Measurements from ENCODE around the gene KANK2. TPM values are rescaled to one million over a fixed set of nuclear protein-coding genes. Genes with fewer than 3 reads are reported as not detected.
"Not testable (repeated sequence)": the region's sequence is repeated elsewhere in the genome, so short reads cannot be mapped to it uniquely, and the experiment has no call there.

KANK2 gene
- polyA plus RNA-seq, 1 donor, result 103 TPM

DNA sequence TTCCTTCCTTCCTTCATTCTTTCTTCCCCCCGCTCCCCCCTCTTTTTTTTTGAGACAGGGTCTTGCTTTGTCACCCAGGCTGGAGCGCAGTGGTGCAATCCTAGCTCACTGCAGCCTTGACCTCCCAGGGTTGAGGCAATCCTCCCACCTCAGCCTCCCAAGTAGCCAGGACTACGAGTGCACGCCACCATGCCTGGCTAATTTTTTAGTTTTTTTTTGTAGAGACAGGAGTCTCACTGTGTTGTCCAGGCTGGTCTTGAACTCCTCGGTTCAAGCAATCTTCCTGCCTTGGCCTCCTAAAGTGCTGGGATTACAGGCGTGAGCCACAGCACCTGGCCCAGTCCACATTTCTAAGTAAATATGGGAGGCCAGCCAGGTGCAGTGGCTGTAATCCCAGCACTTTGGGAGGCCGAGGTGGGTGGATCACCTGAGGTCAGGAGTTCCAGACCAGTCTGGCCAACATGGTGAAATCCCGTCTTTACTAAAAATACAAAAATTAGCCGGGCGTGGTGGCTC, 57.3 kb downstream of the KANK2 start:
- DNase-seq (ENCODE audit: low read depth), result not testable (repeated sequence)

DNA sequence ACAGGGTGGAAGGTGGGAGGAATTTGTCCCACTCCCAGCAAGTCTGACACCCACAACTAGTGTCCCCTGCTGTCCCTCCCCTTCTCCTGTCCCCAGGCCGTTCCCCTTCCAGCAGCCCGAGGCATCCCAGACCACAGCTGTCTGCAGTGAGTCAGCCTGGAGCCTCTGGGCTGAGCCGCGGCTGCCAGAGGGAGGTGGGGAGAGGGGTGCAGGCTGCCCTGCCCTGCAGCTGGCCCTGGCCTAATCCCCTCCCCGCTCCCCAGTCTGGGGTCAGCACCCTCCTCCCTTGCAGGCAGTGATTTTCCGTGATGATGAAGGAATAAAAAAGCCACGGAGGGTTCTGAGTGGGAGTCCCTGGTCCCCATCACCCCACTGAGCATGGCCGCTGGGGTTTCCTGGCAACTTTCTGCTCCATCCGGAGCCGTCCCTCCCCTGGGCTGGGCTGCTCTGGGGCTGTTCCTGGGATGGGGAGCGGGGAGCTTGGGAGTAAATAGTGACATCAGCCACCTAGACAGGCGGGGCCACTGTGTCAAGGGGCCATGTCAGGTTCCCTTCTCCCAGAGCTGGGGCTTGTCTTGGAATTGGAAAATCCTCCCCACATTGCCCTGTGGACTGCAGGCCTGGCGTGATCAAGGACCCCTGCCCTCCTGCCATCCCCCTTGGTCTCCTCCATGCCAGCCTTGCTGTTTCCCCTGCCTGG, 58.6 kb downstream of the KANK2 start:
- DNase-seq (ENCODE audit: low read depth), result no peak

DNA sequence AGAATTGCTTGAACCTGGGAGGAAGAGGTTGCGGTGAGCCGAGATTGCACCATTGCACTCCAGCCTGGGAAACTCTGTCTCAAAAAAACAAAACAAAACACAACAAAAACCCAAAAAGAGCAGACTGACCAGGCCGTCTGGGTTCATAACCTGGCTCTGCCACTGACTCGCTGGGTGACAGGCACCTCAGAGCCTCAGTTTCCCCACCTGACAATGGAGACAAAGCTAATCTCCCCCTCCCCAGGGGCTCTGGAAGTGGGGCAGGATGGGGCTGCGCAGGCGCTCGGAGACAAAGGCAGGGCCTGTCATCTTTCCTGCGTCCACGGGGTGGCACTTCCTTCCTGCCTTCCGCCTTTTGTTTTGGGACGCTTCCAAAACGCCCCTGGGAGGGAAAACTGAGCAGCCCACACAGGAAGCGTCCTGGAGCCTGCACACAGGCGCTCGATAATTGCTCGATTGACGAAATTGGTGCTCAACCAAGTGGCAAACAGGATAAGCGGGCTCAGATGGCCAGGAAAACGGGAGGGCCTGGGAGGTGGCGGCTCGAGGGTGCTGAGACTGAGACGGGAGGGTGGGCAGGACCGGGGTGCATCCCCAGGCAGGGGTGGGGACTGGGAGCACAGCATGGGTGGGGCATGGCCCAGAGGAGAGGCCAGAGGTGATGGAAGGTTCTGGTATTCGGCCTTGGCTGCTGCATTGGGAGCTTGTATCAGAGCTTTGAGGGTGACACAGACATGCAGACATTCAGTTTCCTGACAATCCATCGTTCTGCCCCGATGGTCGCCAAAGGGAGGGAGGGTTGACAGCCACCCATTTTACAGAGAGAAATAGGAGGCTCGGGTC, 59.6 kb downstream of the KANK2 start:
- peak; percentile 81 for DNase-seq (ENCODE audit: low read depth)

DNA sequence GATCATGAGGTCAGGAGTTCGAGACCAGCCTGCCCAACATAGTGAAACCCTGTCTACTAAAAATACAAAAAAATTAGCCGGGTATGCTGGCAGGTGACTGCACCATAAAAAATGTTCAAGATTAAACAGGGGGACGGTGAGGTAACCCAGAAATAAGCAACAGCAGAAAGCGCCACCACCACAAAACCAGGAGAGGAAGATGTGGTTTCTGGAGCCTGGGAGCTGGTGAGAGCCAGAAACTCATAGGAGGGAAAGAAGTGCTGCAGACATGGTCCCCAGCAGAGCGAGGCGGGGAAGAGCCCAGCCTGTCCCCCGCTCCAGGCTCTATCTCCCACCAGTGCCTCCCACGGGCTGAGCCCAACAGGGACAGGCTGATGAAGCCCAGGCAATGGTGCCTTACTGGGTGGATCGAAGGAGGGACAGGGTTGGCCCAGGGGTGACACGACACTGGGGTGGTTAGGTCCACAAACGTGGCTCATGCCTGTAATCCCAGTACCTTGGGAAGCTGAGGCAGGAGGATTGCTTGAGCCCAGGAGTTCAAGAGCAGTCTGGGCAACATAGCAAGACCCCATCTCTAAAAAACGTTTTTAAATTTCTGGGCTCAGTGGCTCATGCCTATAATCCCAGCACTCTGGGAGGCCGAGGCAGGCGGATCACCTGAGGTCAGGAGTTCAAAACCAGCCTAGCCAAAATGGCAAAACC, 60.8 kb downstream of the KANK2 start:
- DNase-seq (ENCODE audit: low read depth), result no peak

DNA sequence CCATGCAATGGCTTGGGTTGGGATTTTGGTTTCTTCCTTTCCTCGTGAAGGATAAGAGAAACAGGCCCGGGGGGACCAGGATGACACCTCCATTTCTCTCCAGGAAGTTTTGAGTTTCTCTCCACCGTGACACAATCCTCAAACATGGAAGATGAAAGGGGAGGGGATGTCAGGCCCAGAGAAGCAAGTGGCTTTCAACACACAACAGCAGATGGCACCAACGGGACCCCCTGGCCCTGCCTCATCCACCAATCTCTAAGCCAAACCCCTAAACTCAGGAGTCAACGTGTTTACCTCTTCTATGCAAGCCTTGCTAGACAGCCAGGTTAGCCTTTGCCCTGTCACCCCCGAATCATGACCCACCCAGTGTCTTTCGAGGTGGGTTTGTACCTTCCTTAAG, 65.9 kb downstream of the KANK2 start:
- no peak for DNase-seq (ENCODE audit: low read depth)

DNA sequence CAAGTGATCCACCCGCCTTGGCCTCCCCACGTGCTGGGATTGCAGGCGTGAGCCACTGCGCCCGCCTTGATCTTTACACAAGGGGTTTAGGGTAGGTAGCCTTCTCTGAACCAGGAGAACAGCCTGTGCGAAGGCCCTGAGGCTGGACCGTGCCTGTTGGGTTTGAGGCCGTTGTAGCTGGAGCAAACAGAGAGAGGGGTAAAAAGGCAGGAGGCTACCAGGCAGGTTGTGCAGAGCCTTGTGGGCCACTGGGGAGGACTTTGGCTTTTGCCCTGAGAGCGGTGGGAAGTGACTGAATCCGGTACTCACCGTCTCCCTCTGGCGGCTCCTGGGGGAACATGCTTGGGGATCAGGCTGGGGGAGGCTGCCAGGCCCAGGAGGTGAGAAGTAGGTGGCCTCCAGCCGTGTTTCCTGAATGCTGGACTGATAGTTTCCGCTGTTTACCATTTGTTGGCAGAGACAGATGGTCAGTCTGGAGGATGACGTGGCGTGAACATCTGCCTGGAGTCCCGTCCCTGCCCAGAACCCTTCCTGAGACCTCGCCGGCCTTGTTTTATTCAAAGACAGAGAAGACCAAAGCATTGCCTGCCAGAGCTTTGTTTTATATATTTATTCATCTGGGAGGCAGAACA, 66.4 kb downstream of the KANK2 start:
- no peak for DNase-seq (ENCODE audit: low read depth)

DNA sequence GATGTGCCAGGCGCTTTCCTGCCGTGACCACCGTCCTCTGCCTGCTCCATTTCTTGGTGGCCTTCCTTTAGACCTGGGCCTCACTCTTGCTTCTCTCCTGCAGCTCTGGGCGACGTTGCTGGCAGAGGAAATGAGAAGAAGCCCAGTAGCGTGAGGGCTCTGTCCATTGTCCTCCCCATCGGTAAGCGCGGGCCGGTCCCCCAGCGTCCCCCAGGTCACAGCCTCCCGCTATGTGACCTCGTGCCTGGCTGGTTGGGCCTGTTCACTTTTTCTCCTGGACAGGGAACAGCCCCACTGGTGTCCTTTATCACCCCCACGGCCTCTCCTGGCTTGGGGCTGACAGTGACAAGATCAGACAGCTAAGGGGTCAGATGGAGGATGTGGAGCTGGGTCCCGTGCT, 69.4 kb downstream of the KANK2 start:
- no peak for DNase-seq (ENCODE audit: low read depth)

DNA sequence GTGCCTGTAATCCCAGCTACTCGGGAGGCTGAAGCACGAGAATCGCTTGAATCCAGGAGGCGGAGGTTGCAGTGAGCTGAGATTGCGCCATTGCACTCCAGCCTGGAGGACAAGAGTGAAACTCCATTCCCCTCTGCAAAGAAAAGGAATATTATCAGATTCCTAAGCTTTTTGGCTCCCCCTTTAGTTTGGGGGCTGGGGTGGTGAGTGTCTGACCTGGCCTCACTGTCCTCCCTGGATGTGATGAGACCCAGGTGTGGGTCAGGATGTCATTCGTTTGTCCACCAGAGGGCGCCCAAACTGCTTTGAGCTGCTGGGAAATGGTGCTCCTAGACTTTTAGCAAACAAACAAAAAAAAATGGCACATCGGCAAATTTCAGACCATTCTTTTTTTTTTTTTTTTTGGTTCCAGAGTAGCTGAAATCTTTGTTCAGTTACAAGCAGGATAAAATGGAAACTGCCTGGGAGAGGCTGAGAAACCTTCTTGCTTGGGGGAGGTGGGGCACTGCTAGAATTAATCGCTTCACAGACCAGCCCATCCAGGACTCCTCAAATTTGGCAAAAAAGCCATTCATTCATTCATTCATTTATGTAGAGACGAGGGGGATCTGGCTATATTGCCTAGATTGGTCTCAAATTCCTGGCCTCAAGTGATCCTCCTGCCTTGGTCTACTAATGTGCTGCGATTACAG, 71.2 kb downstream of the KANK2 start:
- peak; percentile 46 for DNase-seq (ENCODE audit: low read depth)

DNA sequence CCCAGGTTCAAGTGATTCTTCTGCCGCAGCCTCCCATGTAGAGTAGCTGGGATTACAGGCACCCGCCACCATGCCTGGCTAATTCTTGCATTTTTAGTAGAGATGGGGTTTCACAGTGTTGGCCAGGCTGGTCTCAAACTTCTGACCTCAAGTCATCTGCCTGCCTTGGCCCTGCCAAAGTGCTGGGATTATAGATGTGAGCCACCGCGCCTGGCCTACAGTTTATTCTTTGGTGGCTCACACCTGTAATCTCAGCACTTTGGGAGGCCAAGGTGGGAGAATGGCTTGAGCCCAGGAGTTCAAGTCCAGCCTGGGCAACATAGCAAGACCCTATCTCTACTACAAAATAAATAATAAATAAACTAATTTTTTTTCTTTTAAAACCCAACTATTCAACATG, 73.2 kb downstream of the KANK2 start:
- DNase-seq (ENCODE audit: low read depth), result not testable (repeated sequence)

DNA sequence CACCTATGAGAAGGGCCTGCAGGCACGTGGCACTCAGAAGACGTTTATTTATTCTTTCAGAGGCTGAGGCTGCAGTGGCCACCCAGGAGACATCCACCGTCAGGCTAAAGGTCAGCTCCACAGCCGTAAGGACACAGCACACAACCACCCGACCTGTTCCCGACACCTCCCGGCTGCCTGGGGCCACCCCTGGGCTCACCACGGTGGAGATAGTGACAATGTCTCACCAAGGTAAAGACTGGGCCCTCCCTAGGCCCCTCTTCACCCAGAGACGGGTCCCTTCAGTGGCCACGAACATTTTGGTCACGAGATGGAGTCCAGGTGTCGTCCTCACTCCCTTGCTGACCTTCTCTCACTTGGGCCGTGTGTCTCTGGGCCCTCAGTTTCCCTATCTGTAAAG, 74.2 kb downstream of the KANK2 start:
- no peak for DNase-seq (ENCODE audit: low read depth)

DNA sequence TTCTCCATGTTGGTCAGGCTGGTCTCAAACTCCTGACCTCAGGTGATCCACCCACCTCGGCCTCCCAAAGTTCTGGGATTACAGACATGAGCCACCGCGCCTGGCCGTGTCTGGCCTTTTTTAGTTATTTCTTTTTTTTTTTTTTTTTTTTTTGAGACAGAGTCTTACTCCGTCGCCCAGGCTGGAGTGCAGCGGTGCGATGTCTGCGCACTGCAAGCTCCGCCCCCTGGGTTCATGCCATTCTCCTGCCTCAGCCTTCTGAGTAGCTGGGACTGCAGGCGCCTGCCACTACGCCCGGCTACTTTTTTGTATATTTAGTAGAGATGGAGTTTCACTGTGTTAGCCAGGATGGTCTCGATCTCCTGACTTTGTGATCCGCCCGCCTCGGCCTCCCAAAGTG, 75.4 kb downstream of the KANK2 start:
- not testable (repeated sequence) for DNase-seq (ENCODE audit: low read depth)

DNA sequence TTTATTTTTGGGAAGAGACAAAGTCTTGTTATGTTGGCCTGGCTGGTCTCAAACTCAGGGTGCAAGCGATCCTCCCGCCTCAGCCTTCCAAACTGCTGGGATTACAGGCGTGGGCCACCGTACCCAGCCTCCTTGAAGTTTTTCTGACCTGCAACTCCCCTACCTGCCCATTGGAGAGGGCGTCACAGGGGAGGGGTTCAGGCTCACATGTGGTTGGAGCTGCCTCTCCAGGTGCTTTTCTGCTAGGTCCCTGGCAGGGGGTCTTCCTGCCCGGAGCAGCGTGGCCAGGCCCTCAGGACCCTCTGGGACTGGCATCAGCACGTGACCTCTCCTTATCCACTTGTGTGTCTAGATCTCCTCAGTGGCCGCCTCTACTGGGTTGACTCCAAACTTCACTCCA, 80.8 kb downstream of the KANK2 start:
- no peak for DNase-seq (ENCODE audit: low read depth)

DNA sequence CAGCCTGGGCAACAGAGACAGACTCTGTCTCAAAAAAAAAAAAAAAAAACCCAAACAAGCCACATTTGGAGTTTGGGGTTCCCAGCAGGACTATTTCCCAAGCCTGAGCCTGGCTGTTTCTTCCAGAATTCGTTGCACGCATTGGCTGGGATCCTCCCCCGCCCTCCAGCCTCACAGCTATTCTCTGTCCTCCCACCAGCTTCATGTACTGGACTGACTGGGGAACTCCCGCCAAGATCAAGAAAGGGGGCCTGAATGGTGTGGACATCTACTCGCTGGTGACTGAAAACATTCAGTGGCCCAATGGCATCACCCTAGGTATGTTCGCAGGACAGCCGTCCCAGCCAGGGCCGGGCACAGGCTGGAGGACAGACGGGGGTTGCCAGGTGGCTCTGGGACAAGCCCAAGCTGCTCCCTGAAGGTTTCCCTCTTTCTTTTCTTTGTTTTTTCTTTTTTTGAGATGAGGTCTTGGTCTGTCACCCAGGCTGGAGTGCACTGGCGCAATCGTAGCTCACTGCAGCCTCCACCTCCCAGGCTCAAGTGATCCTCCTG, 81.4 kb downstream of the KANK2 start:
- DNase-seq (ENCODE audit: low read depth), result no peak

DNA sequence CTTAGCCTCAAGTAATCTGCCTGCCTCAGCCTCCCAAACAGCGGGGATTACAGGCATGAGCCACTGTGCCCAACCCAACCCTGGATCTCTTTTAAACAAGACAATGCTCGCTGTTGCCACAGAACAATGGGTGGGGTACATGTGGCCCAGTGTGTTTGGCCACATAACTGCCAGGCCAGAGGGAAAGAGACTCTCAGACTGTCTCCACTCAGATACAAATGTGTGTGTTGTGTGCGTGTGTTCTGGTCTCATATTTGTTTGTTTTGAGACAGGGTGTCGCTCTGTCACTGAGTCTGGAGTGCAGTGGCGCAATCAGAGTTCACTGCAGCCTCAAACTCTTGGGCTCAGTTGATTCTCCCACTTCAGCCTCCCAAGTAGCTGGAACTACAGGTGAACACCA, 82.3 kb downstream of the KANK2 start:
- no peak for DNase-seq (ENCODE audit: low read depth)

Other genes starting within 250 kb of the KANK2 start
- 91.4 TPM for gene SMARCA4, start 236.5 kb downstream of the KANK2 start, polyA plus RNA-seq (ENCODE audit: insufficient read length)
- gene LDLR, start 108.1 kb downstream of the KANK2 start, polyA plus RNA-seq (ENCODE audit: insufficient read length), result 17.7 TPM
- gene SPC24, start 41.8 kb downstream of the KANK2 start, polyA plus RNA-seq (ENCODE audit: insufficient read length), result 9.2 TPM
- gene ANGPTL8, start 42.1 kb upstream of the KANK2 start, polyA plus RNA-seq (ENCODE audit: insufficient read length), result 0.87 TPM
- gene DOCK6, start 65.0 kb upstream of the KANK2 start, polyA plus RNA-seq (ENCODE audit: insufficient read length), result 34.5 TPM
- not detected for gene TSPAN16, start 98.6 kb upstream of the KANK2 start, polyA plus RNA-seq (ENCODE audit: insufficient read length)
- gene RAB3D, start 142.1 kb upstream of the KANK2 start, polyA plus RNA-seq (ENCODE audit: insufficient read length), result 5.2 TPM
- 44.9 TPM for gene TMEM205, start 148.7 kb upstream of the KANK2 start, polyA plus RNA-seq (ENCODE audit: insufficient read length)
- 7.6 TPM for gene CCDC159, start 149.0 kb upstream of the KANK2 start, polyA plus RNA-seq (ENCODE audit: insufficient read length)
- 11.3 TPM for gene PLPPR2, start 157.9 kb upstream of the KANK2 start, polyA plus RNA-seq (ENCODE audit: insufficient read length)
- gene SWSAP1, start 177.1 kb upstream of the KANK2 start, polyA plus RNA-seq (ENCODE audit: insufficient read length), result 1.3 TPM
- gene EPOR, start 186.8 kb upstream of the KANK2 start, polyA plus RNA-seq (ENCODE audit: insufficient read length), result 2.9 TPM
- 0.40 TPM for gene RGL3, start 221.8 kb upstream of the KANK2 start, polyA plus RNA-seq (ENCODE audit: insufficient read length)
- gene ODAD3, start 237.6 kb upstream of the KANK2 start, polyA plus RNA-seq (ENCODE audit: insufficient read length), result 0.20 TPM
- gene PRKCSH, start 238.1 kb upstream of the KANK2 start, polyA plus RNA-seq (ENCODE audit: insufficient read length), result 158 TPM